ENCODE measurements around the gene TMOD2. TPM values are rescaled to one million over a fixed set of nuclear protein-coding genes. Genes with fewer than 3 reads are reported as not detected.
A peak's percentile ranks its signal among the peaks of the same experiment; 100 is the strongest.

Gene TMOD2
- total RNA-seq, 1 donor from 2014 or later, result 1.9 TPM

GRCh38 chr15:51724673-51725072 is 26.7 kb upstream of the TMOD2 start:
- Histone ChIP-seq H3K79me2 (ENCODE audit: low read depth) (no peaks in the 10 kb centered on the region), H3K4me3 (no peak overlapping the region), H3K4me2 (no peak overlapping the region), H3K9ac (no peak overlapping the region), H3K36me3 (no peaks in the 10 kb centered on the region), H2AFZ (replicated peaks) (no peak overlapping the region), H3K27me3 (no peaks in the 10 kb centered on the region), H3K4me1 (no peaks in the 10 kb centered on the region), H3F3A (ENCODE audit: low read depth) (no peaks in the 10 kb centered on the region), H4K20me1 (ENCODE audit: low read depth) (no peaks in the 10 kb centered on the region), H3K9me3 (ENCODE audit: low read depth) (no peaks in the 10 kb centered on the region), H3K27ac (no peak overlapping the region)
- no peaks in the 10 kb centered on the region for H3K27me3 Mint-ChIP-seq (ENCODE audit: insufficient read depth, low read depth)
- H3K27ac Mint-ChIP-seq, result no peak overlapping the region
- no peaks in the 10 kb centered on the region for H3K9me3 Mint-ChIP-seq
- peak; percentile 20 for DNase-seq (ENCODE audit: low spot score)
- no peaks in the 10 kb centered on the region for H3K36me3 Mint-ChIP-seq
- H3K4me3 Mint-ChIP-seq, result no peak overlapping the region
- TF ChIP-seq CTCF (IDR thresholded peaks at IDR 0.05) (no peak), EZH2 (IDR thresholded peaks at IDR 0.05) (no peak), EZH2phosphoT487 (IDR thresholded peaks at IDR 0.05) (no peak)
- H3K4me1 Mint-ChIP-seq, result peaks cover 35% of the 10 kb centered on the region

GRCh38 chr15:51726302-51727073 is 24.9 kb upstream of the TMOD2 start:
- H4K20me1 ChIP-seq (ENCODE audit: low read depth), result no peaks in the 10 kb centered on the region
- H3K9me3 Mint-ChIP-seq, result no peaks in the 10 kb centered on the region
- H3K9me3 ChIP-seq (ENCODE audit: low read depth), result no peaks in the 10 kb centered on the region
- peak; percentile 66 for DNase-seq (ENCODE audit: low spot score)
- TF ChIP-seq CTCF (IDR thresholded peaks at IDR 0.05), result no peak
- no peak for TF ChIP-seq EZH2 (IDR thresholded peaks at IDR 0.05)
- TF ChIP-seq EZH2phosphoT487 (IDR thresholded peaks at IDR 0.05), result no peak
- H3K36me3 Mint-ChIP-seq, result no peaks in the 10 kb centered on the region
- no peak overlapping the region for H3K4me3 ChIP-seq
- H3K27ac ChIP-seq, result no peak overlapping the region
- H3K4me1 Mint-ChIP-seq, result peaks cover 35% of the 10 kb centered on the region
- H3K9ac ChIP-seq, result no peak overlapping the region
- H3F3A ChIP-seq (ENCODE audit: low read depth), result no peaks in the 10 kb centered on the region
- H3K36me3 ChIP-seq, result no peaks in the 10 kb centered on the region
- no peak overlapping the region for H3K4me2 ChIP-seq
- peak overlapping the region; percentile 61 for H3K27ac Mint-ChIP-seq
- H3K4me3 Mint-ChIP-seq, result peak overlapping the region; percentile 26
- no peaks in the 10 kb centered on the region for H3K27me3 ChIP-seq
- no peak overlapping the region for H2AFZ ChIP-seq (replicated peaks)
- no peaks in the 10 kb centered on the region for H3K27me3 Mint-ChIP-seq (ENCODE audit: insufficient read depth, low read depth)
- H3K79me2 ChIP-seq (ENCODE audit: low read depth), result no peaks in the 10 kb centered on the region
- no peaks in the 10 kb centered on the region for H3K4me1 ChIP-seq

- Mint-ChIP-seq H3K27me3 (ENCODE audit: insufficient read depth, low read depth) (no peaks in the 10 kb centered on the region), H3K27ac (no peak overlapping the region), H3K4me1 (peaks cover 35% of the 10 kb centered on the region), H3K9me3 (no peaks in the 10 kb centered on the region), H3K36me3 (no peaks in the 10 kb centered on the region), H3K4me3 (no peak overlapping the region)
- TF ChIP-seq CTCF (IDR thresholded peaks at IDR 0.05) (no peak), EZH2phosphoT487 (IDR thresholded peaks at IDR 0.05) (no peak), EZH2 (IDR thresholded peaks at IDR 0.05) (no peak)
- no peaks in the 10 kb centered on the region for H4K20me1 ChIP-seq (ENCODE audit: low read depth)
- H3K36me3 ChIP-seq, result no peaks in the 10 kb centered on the region
- H3K9ac ChIP-seq, result no peak overlapping the region
- H3K4me1 ChIP-seq, result no peaks in the 10 kb centered on the region
- H3K9me3 ChIP-seq (ENCODE audit: low read depth), result no peaks in the 10 kb centered on the region
- H3K27me3 ChIP-seq, result no peaks in the 10 kb centered on the region
- H3K4me3 ChIP-seq, result no peak overlapping the region
- no peak for DNase-seq (ENCODE audit: low spot score)
- no peak overlapping the region for H3K4me2 ChIP-seq
- no peaks in the 10 kb centered on the region for H3K79me2 ChIP-seq (ENCODE audit: low read depth)
- H3K27ac ChIP-seq, result no peak overlapping the region
- H2AFZ ChIP-seq (replicated peaks), result no peak overlapping the region
- no peaks in the 10 kb centered on the region for H3F3A ChIP-seq (ENCODE audit: low read depth)
These were observed 24.1 kb upstream of the TMOD2 start for GRCh38 chr15:51727141-51727897.
